ENCODE results near the gene GNAT1. TPM values are rescaled to one million over a fixed set of nuclear protein-coding genes. Genes with fewer than 3 reads are reported as not detected.
A peak's percentile ranks its signal among the peaks of the same experiment; 100 is the strongest.

GNAT1 gene
- total RNA-seq, 1 experiment from 2014 or later: not detected

GRCh38 chr3:50164481-50164880 lies 26.9 kb upstream of the GNAT1 start:
- Histone ChIP-seq H3K4me3 (no peak overlapping the region), H3K4me2 (peak overlapping the region; percentile 46; the same call in 1 of the 2 replicates), H2AFZ (no peak overlapping the region), H3K27ac (no peak overlapping the region), H3K9me2 (ENCODE audit: insufficient read depth) (no peaks in the 10 kb centered on the region), H3K36me3 (ENCODE audit: low read depth) (no peaks in the 10 kb centered on the region), H4K20me1 (ENCODE audit: insufficient read depth) (no peaks in the 10 kb centered on the region), H3K27me3 (ENCODE audit: insufficient read depth, low read depth) (no peaks in the 10 kb centered on the region), H3K4me1 (replicated peaks; ENCODE audit: insufficient read depth) (peaks cover 38% of the 10 kb centered on the region), H3K79me2 (ENCODE audit: low read depth) (no peaks in the 10 kb centered on the region), H3F3A (ENCODE audit: insufficient read depth, low read depth) (peaks cover 3% of the 10 kb centered on the region; the same call in 1 of the 2 replicates), H3K9me3 (ENCODE audit: insufficient read depth, low read depth) (no peaks in the 10 kb centered on the region)
- POLR2A ChIA-PET (ENCODE audit: unreplicated experiment): interaction anchor here (0.5 to 0.6 kb wide), 2 partner anchors 188 to 300 kb away, joined by 3 to 6 read pairs; no protein-coding TSS in a partner anchor
- intact Hi-C loops (cut with micrococcal nuclease; ENCODE audit: unreplicated experiment): no loop called here
- no TSS peak for BruUV-seq (replicated peaks)
- no peak for DNase-seq
- TF ChIP-seq EZH2 (IDR thresholded peaks at IDR 0.05; ENCODE audit: low read depth): no peak
- TF ChIP-seq, protein P1, sequence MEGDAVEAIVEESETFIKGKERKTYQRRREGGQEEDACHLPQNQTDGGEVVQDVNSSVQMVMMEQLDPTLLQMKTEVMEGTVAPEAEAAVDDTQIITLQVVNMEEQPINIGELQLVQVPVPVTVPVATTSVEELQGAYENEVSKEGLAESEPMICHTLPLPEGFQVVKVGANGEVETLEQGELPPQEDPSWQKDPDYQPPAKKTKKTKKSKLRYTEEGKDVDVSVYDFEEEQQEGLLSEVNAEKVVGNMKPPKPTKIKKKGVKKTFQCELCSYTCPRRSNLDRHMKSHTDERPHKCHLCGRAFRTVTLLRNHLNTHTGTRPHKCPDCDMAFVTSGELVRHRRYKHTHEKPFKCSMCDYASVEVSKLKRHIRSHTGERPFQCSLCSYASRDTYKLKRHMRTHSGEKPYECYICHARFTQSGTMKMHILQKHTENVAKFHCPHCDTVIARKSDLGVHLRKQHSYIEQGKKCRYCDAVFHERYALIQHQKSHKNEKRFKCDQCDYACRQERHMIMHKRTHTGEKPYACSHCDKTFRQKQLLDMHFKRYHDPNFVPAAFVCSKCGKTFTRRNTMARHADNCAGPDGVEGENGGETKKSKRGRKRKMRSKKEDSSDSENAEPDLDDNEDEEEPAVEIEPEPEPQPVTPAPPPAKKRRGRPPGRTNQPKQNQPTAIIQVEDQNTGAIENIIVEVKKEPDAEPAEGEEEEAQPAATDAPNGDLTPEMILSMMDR (conservative IDR thresholded peaks at IDR 0.05): no peak
- CTCF ChIA-PET: no interaction called here

- TF ChIP-seq, protein P1 (conservative IDR thresholded peaks at IDR 0.05): no peak
- no peak for TF ChIP-seq EZH2 (IDR thresholded peaks at IDR 0.05; ENCODE audit: low read depth)
- intact Hi-C loops (cut with micrococcal nuclease; ENCODE audit: unreplicated experiment): no loop called here
- CTCF ChIA-PET: no interaction called here
- Histone ChIP-seq H3K27me3 (ENCODE audit: insufficient read depth, low read depth) (no peaks in the 10 kb centered on the region), H3K4me2 (no peak overlapping the region), H4K20me1 (ENCODE audit: insufficient read depth) (no peaks in the 10 kb centered on the region), H3K4me1 (replicated peaks; ENCODE audit: insufficient read depth) (peaks cover 38% of the 10 kb centered on the region), H3K36me3 (ENCODE audit: low read depth) (no peaks in the 10 kb centered on the region), H3K79me2 (ENCODE audit: low read depth) (no peaks in the 10 kb centered on the region), H3K9me2 (ENCODE audit: insufficient read depth) (no peaks in the 10 kb centered on the region), H3K4me3 (no peak overlapping the region), H3K9me3 (ENCODE audit: insufficient read depth, low read depth) (no peaks in the 10 kb centered on the region), H3K27ac (no peak overlapping the region), H2AFZ (no peak overlapping the region), H3F3A (ENCODE audit: insufficient read depth, low read depth) (peaks cover 3% of the 10 kb centered on the region; the same call in 1 of the 2 replicates)
- DNase-seq: peak in 1 of 2 experiments; percentile 66
- POLR2A ChIA-PET (ENCODE audit: unreplicated experiment): interaction anchor here (0.6 kb wide), 2 partner anchors 99 to 194 kb away, joined by 3 to 6 read pairs; no protein-coding TSS in a partner anchor
- no TSS peak for BruUV-seq (replicated peaks)
Observed at GRCh38 chr3:50164984-50165909, 26.2 kb upstream of the GNAT1 start.

DNA sequence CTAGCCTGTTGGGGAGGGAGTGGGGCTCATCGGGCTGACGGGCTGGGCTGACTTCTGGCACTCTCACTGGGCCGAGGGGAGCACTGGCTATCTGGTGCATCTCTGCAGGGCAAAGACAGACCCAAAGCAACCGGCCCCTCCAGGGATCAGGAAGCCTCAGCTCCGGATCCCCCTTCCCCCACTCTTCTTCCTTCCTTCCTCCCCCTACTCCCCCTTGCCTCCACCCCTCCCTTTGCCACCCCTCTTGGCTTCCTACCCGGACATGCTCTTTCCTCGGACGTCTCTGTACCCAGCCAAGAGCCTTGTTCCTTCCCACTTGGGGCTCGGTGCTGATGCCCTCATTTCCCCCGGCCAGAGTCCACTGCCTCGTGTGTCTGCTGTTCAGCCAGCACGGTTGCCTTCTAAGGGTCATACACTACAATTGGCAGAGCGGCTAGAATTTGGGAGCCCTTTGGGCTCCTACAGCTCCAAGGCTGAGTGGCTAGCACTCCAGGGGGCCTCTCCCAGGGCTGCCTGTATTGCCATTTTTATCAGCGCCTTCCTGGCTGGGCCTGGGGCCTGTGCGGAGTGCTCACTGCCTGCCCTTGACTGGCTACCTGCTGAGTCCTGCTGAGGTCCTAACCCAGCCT lies 25.4 kb upstream of the GNAT1 start:
- no peak for DNase-seq
- intact Hi-C loops (cut with micrococcal nuclease; ENCODE audit: unreplicated experiment): no loop called here
- Histone ChIP-seq H4K20me1 (ENCODE audit: insufficient read depth) (no peaks in the 10 kb centered on the region), H3K36me3 (ENCODE audit: low read depth) (no peaks in the 10 kb centered on the region), H3K9me3 (ENCODE audit: insufficient read depth, low read depth) (no peaks in the 10 kb centered on the region), H3K79me2 (ENCODE audit: low read depth) (no peaks in the 10 kb centered on the region), H2AFZ (no peak overlapping the region), H3K27me3 (ENCODE audit: insufficient read depth, low read depth) (no peaks in the 10 kb centered on the region), H3K9me2 (ENCODE audit: insufficient read depth) (no peaks in the 10 kb centered on the region), H3K4me3 (no peak overlapping the region), H3F3A (ENCODE audit: insufficient read depth, low read depth) (peaks cover 3% of the 10 kb centered on the region; the same call in 1 of the 2 replicates), H3K4me2 (no peak overlapping the region), H3K4me1 (replicated peaks; ENCODE audit: insufficient read depth) (peaks cover 36% of the 10 kb centered on the region), H3K27ac (no peak overlapping the region)
- no TSS peak for BruUV-seq (replicated peaks)
- TF ChIP-seq EZH2 (IDR thresholded peaks at IDR 0.05; ENCODE audit: low read depth): no peak
- TF ChIP-seq, protein P1 (conservative IDR thresholded peaks at IDR 0.05): no peak
- ChIA-PET POLR2A (ENCODE audit: unreplicated experiment) (interaction anchor here (0.6 kb wide), 1 partner anchor 195 kb away, joined by 3 read pairs; no protein-coding TSS in a partner anchor), CTCF (no interaction called here)
